Measurements from ENCODE around the gene HOXA5. TPM values are rescaled to one million over a fixed set of nuclear protein-coding genes. Genes with fewer than 3 reads are reported as not detected.

Gene HOXA5
- polyA plus RNA-seq, 1 donor, result 19.1 TPM

DNA sequence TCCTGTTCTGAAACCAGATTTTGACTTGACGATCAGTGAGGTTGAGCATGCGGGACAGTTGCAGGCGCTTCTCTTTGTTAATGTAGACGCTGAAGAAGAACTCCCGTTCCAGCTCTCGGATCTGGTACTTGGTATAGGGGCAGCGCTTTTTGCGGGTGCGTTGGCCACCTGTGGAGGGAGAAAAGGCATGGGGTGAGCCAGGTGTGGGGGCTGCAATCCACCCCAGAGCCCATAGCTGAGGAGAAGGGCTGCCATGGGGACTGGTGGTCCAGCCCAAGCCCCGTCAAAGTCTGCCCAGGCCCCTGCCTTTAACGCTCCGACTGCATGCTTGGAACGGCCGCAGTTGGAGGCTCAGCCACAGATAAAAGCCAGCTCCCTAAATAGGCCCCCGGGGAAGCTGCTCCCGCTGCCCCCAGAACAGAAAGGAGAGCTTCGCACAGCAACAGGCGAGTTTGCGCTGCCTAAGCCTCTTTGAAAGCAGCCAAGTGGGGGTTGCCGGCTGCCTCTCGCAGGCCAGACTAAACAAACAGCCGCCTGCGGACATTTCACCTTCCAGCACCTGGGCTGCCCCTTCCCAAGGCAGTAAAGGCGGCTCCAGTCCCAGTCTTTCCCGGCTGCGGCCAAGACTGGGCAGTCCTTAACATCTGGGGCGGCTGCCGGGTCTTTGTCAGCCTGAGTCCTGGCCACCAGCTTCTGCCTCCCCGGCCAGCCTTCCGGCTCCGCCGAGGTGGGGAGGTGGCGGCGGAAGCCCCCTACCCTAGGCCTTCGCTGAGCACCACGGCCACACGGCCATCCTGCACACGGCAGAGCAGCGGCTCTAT is 39.6 kb upstream of the HOXA5 start:
- DNase-seq (ENCODE audit: low read depth), result no peak

DNA sequence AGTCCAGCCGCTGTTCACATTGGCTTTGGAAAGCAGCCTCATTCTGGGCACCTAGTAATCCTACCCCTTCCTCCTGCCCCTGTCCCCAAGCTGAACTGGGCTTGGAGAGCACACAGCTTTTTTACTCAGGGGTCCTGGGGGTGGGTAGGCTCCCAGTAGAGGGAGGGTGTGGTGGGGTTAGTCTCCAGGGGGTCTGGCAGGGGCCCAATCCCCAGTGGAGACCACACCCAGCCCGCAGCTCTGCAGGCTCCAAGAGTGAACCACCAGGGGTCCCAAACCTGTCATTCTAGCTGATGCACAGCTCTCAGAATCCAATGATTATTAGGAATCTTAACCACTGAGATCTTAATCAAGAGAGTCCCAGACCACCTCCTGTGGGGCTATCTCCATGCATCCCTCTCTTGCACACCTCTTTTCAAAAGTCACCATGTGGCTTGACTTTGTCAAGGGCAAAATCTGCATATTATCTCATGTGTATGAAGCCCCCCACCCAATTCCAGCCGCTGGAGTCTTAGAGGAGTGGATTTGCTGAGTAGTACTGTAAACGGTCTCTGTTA is 38.9 kb upstream of the HOXA5 start:
- no peak for DNase-seq (ENCODE audit: low read depth)

DNA sequence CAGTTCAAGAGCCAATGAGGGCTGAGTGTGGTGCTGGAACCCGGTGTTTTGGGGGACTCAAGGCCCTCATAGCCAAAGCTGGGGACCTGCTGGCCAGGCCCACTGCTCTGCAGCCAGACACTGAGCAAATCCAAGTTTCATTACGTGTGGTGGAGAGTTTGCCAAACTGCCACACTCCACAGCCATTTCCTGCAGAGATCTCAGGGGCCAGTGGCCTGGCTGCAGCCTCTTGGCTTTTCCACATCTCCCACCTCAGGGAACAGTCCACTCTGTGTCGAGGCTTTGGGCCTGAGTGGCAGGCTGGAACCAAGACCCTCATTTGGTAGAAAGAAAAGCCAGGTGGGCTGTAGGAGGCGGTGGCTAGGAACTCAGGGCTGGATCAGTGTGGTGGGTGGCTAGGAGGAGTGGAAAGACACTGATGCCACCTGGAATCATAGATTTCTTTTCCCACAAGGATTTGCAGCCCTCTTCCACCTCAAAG is 38.4 kb upstream of the HOXA5 start:
- no peak for DNase-seq (ENCODE audit: low read depth)

DNA sequence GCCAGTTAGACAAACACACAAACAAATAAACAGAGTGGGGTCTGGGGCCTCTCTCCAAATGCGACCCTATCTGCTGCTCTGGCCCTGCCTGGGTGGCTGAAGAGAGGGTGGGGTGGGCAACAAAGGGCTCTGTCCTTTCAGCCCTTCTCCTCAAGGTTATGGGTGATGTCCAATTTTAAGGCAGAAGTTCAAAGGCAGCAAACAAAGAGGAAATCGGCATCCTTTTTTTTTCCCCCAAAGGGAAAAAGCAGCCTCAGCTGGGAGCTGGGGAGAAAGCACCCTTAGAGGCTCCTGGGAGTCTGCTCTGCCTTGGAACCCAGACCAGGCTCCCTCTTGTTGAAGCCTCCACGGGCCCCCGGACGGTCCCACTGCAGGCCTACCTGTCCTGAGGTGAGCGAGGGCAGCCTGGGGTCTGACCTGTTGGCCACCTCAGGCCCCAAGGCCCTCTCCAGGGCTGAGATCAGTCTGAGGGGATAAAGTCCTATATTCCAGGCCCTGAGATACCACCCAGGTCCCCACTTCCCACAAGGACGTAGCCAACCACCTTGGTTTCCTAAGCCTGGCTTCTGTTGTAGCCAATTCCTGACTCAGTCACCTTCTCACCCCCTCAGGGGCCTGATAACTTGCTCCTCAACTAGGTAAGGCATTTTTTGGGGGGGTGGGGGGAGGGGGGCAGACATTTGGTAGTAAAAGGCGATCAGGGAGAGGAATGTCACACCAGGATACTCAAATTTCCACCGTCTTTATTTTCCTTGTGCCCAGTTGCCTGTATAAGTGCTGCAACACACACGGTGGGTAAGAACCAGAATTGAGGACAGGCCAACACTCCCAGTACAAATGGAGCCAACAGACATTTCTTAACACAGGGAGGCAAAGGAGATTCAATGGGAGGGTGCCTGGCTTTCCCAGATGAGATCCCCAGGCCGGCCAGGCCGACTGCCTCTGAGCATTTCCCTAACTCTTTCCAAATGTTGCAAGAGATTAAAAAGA is 37.2 kb upstream of the HOXA5 start:
- no peak for DNase-seq (ENCODE audit: low read depth)

DNA sequence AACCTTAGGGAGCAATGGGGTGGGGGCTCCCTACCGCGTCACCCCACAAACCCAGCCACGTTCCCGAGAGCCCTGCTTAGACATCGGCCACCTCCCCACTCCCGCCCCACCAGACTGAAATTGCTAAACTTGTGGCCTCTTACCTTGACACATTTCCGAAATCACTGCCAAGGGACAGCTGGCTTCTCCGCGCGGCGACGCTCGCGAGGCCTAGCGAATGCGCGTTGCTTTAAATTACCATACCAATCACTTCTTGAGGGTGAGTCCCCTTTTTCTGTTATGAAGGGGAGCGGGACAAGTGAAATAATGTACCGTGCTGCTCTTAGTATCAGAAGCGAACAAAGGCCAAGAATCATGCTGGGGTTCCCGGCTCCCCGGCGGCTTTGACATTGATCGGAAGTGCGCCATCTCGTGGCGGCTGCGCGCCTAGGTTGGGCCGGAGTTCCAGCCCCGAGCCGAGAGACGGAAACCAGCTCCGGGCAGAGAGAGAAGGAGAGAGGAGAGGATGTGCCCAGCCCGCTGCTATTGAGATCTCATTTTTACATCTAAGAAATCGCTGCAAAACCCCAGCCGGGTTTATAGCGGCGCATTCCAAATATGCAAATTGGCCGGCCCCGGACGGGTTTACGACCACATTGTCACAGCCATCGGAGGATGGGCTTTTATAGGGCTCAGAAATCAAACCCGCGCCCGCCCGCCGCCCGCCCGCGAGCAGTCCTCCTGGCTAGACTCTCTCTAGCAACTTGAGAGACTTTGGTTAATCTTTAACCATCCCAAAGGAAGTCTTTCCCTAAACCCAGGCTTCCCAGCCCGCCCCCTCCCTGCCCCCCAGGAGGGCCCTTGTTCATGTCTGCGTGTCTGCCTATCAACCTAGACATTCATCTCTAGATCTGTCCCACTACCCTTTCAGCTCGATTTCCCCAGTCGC is 36.3 kb upstream of the HOXA5 start:
- DNase-seq (ENCODE audit: low read depth), result no peak

DNA sequence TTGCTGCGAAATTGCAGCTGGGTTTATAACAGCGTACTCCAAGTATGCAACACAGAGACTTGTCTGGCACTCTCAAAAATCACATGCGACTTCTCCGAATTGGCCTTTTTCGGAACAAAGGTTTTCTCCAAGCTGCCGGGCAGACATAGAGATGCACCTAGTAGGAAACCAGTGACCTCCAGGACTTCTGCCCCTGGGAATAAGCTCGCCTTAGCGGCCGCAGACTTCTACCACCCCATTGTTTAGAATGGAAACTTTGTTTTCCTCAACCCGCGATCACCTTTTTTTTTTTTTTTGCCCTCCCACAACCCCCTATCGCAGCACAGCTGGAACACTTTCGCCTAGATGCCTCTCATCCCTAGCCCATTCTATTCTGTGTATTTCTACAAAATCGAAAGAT is 35.5 kb upstream of the HOXA5 start:
- DNase-seq (ENCODE audit: low read depth), result no peak

DNA sequence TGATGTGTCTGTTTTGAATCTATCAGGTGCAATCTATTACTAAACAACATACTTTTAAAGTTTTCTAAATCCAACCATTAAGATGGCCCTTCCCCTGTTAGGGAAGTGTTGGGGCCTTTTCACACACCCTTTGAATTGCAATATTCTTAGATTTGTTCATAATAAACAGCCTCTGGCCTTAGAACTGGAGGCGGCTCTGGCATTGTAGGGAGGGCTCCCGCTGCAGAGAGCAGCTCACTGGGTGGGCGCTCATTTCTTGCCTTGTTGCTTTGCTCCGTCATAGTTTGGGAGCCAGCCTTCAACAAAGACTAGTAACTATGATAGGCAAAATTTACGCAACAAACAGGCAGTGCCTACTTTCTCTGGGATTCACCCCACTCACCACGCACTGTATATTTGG is 34.9 kb upstream of the HOXA5 start:
- DNase-seq (ENCODE audit: low read depth), result no peak

DNA sequence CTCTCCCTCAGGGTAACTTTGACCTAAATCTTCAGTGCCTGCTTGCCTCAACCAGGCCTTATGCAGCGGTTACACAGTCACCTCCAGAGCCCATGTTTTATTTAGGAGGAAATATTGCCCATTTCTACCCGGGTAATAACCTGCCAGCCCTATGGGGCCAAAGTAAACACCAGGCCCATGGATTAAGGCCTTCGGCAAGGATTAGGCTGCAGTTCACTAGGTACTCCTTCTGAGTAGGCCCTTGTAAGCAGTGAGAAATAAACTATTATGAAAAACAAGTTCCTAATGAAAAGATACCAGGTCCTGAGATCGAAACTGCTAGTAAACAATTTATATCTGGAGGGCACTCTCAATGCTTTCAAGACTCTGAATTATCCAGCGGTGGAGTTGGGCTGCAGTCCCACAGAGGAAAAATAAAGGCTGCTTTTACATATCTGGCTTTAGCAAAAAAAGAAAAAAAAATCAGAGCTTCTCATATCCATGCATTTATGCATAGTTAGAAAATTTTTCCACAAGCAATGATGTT is 34.4 kb upstream of the HOXA5 start:
- DNase-seq (ENCODE audit: low read depth), result no peak

DNA sequence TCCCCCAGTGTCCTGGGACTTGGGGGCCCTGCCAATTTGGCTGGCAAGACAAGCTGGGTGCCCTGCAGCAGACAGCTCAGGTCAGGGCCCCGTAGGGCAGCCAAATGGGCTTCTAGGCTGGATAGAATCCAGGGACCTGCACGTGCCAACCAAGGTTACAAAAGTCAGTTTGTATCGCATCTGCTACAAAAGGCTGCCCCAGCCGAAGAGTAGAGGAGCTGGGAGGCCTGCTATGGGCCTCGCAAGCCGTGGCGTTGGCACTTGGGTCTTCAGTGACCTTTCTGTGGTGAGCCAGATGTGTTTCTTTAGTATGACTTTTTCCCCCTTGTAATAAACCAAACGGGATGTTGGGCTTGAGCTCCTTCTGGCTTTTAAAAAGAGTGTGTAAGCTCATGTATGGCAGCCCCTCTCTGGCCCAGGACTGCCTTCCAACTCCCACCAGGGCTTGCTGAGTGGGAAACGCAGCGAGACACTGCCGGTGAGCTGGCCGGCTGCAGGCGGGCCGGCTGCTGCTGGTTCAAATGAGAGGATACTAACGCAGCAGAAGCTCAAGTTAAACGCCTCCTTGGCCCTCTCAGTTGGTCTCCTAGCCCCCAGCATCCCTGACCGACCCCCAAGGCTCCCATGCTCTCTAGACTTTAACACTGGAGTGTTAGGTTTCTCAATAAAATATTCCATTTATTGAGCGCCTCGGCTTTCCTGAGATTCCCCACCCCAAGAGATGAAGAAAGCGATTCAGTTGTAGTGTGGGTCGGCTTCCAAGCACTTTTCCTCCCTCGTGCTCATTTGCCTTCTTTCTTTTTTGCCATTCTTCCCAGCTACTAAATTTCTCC is 33.7 kb upstream of the HOXA5 start:
- DNase-seq (ENCODE audit: low read depth), result no peak

DNA sequence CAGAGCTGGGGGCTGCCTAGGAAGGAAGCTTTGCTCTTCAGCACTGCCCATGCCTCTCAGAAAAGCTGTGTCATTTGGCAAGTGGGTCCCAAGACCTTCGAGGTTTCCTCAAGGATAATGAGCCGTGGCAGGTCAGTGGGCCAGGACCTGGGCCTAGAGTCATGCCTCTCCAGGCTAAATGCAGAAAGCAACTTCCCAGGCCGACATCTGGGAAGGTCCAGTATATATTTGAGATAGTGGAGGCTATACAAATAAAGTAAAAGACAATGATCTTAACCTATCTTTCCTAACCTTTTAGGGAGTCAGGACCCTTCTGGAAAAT is 33.0 kb upstream of the HOXA5 start:
- no peak for DNase-seq (ENCODE audit: low read depth)

DNA sequence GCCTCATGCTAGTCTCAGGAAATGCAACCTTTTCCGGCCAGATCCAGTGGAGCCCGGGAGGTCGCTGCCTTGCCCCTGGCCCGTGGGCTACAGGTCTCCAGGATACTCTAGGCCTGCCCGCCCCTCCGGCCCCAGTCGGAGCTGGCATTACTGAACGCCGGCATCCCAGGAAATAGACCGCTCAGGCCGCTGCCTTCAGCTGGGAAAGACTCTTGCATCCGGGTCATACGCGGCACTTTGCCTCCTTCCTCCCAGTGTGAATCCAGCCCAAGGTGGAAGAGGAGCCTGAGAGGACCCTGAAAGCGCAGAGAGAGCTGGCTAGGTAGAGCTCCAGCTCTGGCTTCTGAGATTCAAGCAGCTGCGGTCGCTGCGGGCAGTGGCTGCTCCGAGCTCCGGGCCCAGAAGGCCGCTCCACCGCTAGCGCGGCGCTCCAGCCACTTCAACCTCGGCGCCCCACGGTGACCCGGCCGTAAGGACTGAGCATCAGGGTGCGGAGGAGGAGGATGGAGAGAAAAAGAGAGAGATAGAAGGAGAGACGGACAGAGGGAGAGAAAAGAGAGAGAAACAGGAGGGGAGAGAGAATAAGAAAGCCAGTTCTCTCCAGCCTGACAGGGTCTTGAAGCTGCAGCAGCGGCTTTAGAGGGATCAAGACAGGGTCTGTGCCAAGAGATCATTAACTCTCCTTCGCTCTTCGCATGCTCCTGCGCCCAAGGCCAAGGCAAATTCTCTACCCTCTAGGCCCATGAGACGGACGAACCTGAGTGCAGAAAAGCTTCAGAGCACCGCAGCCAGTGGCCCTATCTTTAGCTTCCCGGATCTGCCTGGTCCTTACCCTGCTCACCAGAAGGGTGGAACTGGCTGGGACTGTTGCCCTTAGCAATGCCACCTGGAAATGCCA is 32.4 kb upstream of the HOXA5 start:
- no peak for DNase-seq (ENCODE audit: low read depth)

DNA sequence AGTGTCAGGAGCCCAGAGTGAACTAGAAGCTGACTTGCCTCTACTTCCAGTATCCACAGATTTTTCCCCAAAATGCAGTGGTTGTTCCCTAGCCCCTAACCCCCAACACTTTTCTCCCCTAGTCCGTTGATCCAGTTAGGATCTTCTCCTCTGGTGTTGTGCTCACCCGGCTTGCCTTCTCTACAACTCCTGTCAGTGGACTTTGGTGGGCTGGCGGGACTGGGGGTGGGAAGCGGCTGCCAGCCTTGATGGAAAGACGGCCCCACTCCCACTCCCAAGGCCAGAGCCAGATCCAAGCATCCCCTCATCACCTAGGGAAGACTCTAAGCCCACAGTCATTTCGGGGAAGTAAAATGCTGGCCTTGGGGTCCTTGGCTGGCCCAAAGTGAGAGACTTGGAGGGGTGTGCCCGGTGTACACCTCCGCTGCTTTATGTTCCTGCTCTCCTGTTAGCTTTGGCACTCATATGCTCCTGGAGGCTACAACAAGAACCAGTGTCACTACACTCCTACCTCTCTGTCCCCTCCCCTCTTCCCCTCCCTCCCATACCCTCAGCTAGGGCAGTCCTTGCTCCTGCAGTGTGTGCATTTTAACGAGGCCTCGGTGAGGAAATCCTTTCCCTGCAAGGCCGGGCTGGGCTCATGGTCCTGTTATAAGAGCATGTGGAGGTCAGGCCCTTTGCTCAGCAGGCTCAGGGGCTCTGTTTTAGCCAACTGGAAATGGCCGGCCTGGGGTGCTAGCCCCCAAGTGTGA is 31.6 kb upstream of the HOXA5 start:
- no peak for DNase-seq (ENCODE audit: low read depth)

DNA sequence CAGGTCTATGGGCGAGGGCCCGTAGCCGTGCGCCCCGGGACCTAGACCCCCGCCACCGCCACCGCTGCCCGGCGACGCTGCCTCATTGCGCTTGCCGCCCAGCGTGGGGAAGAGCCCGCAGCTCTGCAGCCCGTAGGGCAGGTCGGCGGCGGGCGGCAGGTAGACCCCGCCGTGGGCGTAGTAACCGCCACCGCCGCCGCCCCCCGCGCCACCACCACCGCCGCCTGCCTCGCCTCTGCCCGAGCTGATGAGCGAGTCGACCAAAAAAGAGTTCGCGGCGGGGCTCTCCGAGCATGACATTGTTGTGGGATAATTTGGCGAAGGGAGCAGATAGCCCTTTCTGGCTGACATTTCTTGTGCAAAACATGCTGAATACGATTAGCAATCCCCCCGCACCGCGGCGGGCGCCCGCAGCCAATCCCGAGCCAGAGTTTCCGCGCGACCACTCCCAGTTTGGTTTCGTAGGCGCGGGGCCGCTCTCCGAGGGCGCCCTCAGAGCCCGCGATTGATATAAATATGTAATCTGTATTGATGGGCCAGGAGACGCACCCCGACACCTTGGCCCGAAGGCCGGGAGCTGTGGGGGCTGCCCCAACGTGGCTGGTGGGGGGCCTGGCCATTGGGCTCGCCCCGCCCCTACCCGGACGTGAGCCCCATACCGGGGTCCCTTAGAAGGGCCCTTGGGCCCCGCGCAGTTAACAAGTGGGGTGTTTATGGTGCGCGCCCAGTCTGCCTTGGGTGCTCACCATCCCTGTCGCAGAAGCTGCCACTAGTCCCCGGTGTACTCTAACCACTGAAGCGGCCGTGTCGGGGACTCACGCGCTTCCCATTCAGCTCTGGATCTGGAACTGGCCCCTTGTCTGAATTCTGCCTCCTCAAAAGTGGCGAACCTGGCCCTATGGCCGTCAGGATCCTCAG is 30.7 kb upstream of the HOXA5 start, which contains the start of gene HOXA10:
Gene HOXA10 (minus strand): TSS at position 365 of the 918 bp plus-strand sequence. CDS start 14 bp downstream, at position 351.
- DNase-seq (ENCODE audit: low read depth), result no peak

DNA sequence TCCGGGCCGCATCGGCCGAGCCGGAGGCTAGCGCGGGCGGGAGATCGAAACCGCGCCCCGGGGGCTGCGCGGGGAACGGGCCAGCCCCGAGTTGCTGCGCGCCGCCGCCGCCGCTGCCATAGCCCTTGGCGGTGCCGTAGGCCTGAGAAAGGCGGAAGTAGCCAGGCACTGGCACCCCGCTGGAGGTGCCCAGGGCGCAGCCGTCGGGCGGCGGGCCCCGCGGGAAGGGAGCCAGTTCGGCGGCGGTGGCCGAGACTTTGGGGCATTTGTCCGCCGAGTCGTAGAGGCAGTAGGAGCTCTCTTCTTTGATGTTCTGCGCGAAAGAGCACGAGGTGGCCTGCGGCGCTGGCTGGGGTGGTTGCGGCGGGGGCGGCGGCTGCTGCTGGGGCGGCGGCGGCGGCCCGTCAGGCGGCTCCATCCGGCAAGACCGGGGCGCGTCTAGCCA is 30.1 kb upstream of the HOXA5 start:
- no peak for DNase-seq (ENCODE audit: low read depth)

DNA sequence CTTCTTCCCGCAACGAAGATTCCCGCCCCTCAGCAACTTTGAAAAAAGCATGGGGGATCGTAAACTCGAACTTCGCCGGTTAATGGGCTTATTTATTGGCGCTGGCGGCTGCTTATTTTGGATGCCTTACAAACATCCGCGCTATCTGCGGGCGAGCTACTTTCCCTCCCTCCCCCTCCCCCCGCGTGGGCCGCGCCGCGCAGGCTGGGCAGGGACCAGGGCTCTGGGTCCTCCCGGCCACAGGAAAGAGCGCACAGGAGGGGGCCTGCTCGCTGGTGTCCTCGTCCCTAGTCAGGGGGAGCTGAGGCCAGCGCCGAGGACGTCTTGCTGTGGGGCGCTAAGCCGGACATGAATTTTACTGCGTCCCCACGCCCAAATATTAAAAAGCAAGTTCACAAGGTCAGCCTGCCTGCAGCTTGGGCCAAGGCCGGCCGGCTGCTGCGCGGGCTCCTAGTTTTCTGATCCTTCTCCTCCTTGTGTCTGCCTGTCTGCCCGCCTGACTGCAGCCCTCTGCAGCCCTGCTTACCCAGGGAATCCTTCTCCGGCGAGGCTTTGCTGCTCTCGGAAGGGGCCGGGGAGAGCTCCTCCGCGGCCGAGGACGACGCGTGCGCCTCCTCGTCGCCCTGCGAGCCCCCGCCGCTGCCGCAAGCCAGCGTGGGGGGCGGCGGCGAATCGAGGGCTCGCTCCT is 29.5 kb upstream of the HOXA5 start:
- DNase-seq (ENCODE audit: low read depth), result no peak

DNA sequence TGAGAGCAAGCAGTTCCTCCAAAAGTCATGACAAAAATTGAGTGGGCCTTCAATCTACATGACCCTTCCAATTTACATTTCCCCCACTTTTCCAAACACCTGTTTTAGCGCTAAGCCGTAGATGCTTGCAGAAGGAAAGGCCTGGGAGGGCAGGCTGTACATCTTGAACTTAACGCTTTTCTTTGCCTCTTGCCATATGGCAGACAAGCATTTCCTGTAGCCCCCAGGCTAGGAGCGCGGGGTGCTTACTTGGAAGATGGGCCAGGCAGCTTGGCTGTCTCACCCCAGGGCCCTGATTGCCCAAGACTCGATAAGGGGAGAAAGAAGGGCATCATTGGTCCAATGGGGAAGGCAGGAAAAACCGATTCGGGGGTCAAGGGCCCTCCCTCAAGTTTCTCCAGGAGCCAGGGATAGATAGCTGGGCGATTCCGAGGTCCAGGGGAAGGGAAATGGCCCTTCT is 28.9 kb upstream of the HOXA5 start:
- DNase-seq (ENCODE audit: low read depth), result no peak
